Fibroblast of gingiva (primary cell): ENCODE results near the gene EMC10.
"Not testable (repeated sequence)": the region's sequence is repeated elsewhere in the genome, so short reads cannot be mapped to it uniquely, and the experiment has no call there.

Experiments
- DNase-seq: peaks from one replicate; pipeline ENCODE4 v3.0.0-alpha.2; 2011; ENCODE audit warnings: low read depth

EMC10 gene

GRCh38 chr19:50451223-50451534 is 25.1 kb upstream of the EMC10 start:
- no peak for DNase-seq

GRCh38 chr19:50453243-50453642 is 23.1 kb upstream of the EMC10 start:
- DNase-seq: no peak

- no peak for DNase-seq
These were observed 20.3 kb upstream of the EMC10 start for GRCh38 chr19:50455992-50456391.

GRCh38 chr19:50457300-50457699 is 19.0 kb upstream of the EMC10 start:
- no peak for DNase-seq

- peak; percentile 29 for DNase-seq
These were observed 17.8 kb upstream of the EMC10 start for GRCh38 chr19:50458396-50459066.

- DNase-seq: no peak
These were observed 17.2 kb upstream of the EMC10 start for GRCh38 chr19:50459067-50459456.

GRCh38 chr19:50459638-50460037 is 16.7 kb upstream of the EMC10 start:
- DNase-seq: no peak

- no peak for DNase-seq
These were observed 16.0 kb upstream of the EMC10 start for GRCh38 chr19:50460161-50460765.

- DNase-seq: peak; percentile 54
These were observed 15.0 kb upstream of the EMC10 start for GRCh38 chr19:50461066-50461875.

- no peak for DNase-seq
These were observed 13.3 kb upstream of the EMC10 start for GRCh38 chr19:50462970-50463369.

- DNase-seq: no peak
These were observed 12.0 kb upstream of the EMC10 start for GRCh38 chr19:50464348-50464747.

GRCh38 chr19:50465000-50465399 is 11.3 kb upstream of the EMC10 start:
- DNase-seq: no peak

- DNase-seq: no peak
These were observed 10.2 kb upstream of the EMC10 start for GRCh38 chr19:50465986-50466705.

- DNase-seq: no peak
These were observed 9.6 kb upstream of the EMC10 start for GRCh38 chr19:50466706-50467039.

- no peak for DNase-seq
These were observed 8.7 kb upstream of the EMC10 start for GRCh38 chr19:50467566-50467965.

- DNase-seq: no peak
These were observed 7.5 kb upstream of the EMC10 start for GRCh38 chr19:50468818-50469217.

- DNase-seq: not testable (repeated sequence)
These were observed 3.0 kb upstream of the EMC10 start for GRCh38 chr19:50473336-50473735.

GRCh38 chr19:50475101-50475568 is 1.2 kb upstream of the EMC10 start:
- no peak for DNase-seq

GRCh38 chr19:50475736-50476223 is 527 bp upstream of the EMC10 start:
- no peak for DNase-seq

GRCh38 chr19:50476907-50477238 is 566 bp downstream of the EMC10 start:
- no peak for DNase-seq

- no peak for DNase-seq
These were observed 1.6 kb downstream of the EMC10 start for GRCh38 chr19:50477751-50478515.
